Lower leg skin (tissue), 3 donors: ENCODE data around the gene DEF6.

Source experiments
- POLR2A ChIP-seq, 2 donors: fragments of 450-650 bp; IDR thresholded peaks; one replicate each; pipeline ENCODE4 v1.6.1; 2016 to 2017; ENCODE audit warnings: antibody characterized with exemption in 2 of 2, mild to moderate bottlenecking in 1 of 2, moderate library complexity in 1 of 2
- TF ChIP-seq, protein P1 (sequence below), 3 donors: fragments of 450-650 bp; IDR thresholded peaks; one replicate each; pipeline ENCODE4 v1.5.1; 2016; ENCODE audit warnings: antibody characterized with exemption in 3 of 3, mild to moderate bottlenecking in 3 of 3, moderate library complexity in 2 of 3

DNA sequence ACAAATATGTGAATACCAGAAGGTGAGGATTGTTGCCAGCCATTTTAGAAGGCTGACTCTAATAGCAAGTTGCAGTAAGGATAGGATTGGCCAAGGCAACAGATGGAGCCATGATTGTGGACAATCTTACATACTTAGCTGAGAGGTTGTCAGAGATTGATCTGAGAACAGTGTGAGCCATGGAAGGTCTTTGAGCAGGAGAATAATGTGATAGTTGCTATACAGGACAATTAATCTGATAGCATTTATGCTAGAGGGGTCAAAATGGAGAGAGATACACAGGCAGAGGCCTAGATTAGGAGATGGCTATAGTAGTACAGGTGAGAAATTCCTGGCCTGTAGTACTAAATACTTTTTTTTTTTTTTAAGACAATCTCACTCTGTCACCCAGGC lies 68.6 kb downstream of the DEF6 start:
- TF ChIP-seq, protein P1, sequence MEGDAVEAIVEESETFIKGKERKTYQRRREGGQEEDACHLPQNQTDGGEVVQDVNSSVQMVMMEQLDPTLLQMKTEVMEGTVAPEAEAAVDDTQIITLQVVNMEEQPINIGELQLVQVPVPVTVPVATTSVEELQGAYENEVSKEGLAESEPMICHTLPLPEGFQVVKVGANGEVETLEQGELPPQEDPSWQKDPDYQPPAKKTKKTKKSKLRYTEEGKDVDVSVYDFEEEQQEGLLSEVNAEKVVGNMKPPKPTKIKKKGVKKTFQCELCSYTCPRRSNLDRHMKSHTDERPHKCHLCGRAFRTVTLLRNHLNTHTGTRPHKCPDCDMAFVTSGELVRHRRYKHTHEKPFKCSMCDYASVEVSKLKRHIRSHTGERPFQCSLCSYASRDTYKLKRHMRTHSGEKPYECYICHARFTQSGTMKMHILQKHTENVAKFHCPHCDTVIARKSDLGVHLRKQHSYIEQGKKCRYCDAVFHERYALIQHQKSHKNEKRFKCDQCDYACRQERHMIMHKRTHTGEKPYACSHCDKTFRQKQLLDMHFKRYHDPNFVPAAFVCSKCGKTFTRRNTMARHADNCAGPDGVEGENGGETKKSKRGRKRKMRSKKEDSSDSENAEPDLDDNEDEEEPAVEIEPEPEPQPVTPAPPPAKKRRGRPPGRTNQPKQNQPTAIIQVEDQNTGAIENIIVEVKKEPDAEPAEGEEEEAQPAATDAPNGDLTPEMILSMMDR (IDR thresholded peaks at IDR 0.05) = no peak
- no peak for TF ChIP-seq POLR2A (IDR thresholded peaks at IDR 0.05)
